ENCODE results near the gene MGAT4A. TPM values are rescaled to one million over a fixed set of nuclear protein-coding genes. Genes with fewer than 3 reads are reported as not detected.

The MGAT4A gene
- total and polyA plus RNA-seq, 2 donors (not counting 1 experiment from before 2014, with no cell fraction given) = 16.5 to 32.7 TPM

DNA sequence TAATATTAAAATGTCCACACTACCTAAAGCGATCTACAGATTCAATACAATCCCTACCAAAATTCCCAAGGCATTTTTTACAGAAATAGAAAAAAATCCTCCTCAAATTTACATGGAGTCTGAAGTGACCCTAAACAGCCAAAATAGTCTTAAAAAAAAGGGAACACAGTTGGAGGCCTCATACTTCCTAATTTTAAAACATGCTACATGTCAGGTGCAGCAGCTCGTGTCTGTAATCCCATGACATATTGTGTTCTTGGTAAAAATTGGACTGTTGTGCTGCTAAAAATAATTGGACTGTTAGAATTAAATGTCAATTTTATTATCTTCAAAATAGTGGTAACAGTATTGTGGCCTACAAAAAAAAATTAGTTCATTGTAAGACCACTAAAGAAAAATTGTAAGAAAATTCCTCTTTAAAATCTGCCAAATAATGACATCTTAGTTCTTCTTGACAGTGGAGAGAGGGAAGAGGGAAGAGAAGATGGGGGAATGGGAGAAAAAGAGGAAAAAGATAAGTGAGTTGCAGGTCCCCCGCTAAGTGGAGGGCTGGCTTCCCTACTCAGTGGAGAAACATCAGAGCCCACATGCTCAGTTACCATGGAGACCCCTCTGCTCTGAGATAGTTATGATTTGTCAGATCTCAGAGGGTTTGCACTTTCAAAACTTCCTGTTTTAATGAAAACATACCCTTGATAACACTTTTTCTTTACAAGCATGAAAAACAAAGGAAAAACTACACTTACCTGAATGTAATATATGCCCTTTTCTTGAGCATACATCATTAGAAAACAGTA is 76.0 kb downstream of the MGAT4A start:
- POLR2A ChIA-PET = no interaction called here
- Histone ChIP-seq H3K4me1 (ENCODE audit: control insufficient read depth in 2 of 2, insufficient read depth in 2 of 2, low read length in 2 of 2) (peaks cover 5 to 8% of the 10 kb centered on the region in 2 donors), H3K9ac (ENCODE audit: low read length) (no peak overlapping the region), H4K20me1 (ENCODE audit: control insufficient read depth, insufficient read depth, low read length, poor library complexity, severe bottlenecking) (no peaks in the 10 kb centered on the region), H3K79me2 (ENCODE audit: control insufficient read depth, insufficient read depth, low read length) (peaks cover 3% of the 10 kb centered on the region), H3K9me3 (ENCODE audit: control extremely low read depth in 1 of 3, control insufficient read depth in 2 of 3, insufficient read depth in 1 of 3, low read length in 2 of 3) (no peaks in the 10 kb centered on the region), H3K36me3 (replicated peaks in 1 of 2; ENCODE audit: control extremely low read depth in 1 of 2, control insufficient read depth in 1 of 2, extremely low read depth in 1 of 2, insufficient read depth in 2 of 2, low read length in 1 of 2) (no peaks in the 10 kb centered on the region), H3K4me3 (ENCODE audit: control extremely low read depth in 1 of 5, extremely low read depth in 1 of 5, insufficient read depth in 1 of 5, low read depth in 2 of 5, low read length in 4 of 5) (no peak overlapping the region), H3K27ac (ENCODE audit: low read length in 2 of 2) (peak overlapping the region in 1 of 2 donors; percentile 37), H3K4me2 (replicated peaks; ENCODE audit: low read depth, low read length, poor library complexity, severe bottlenecking) (no peak overlapping the region), H2AFZ (ENCODE audit: insufficient read depth, low read depth, low read length, poor library complexity, severe bottlenecking) (peak overlapping the region; percentile 3), H3K27me3 (replicated peaks in 1 of 4; ENCODE audit: control extremely low read depth in 1 of 4, control insufficient read depth in 3 of 4, insufficient read depth in 4 of 4, low read length in 3 of 4) (no peaks in the 10 kb centered on the region)
- CTCF ChIA-PET = no interaction called here
- Mint-ChIP-seq H3K9me3 (ENCODE audit: insufficient read depth) (no peaks in the 10 kb centered on the region), H3K27ac (peak overlapping the region; percentile 71), H3K4me1 (peaks cover 29% of the 10 kb centered on the region), H3K4me3 (peak overlapping the region; percentile 6), H3K27me3 (no peaks in the 10 kb centered on the region)
- intact Hi-C loops (cut with micrococcal nuclease) = loop anchor here (2.0 to 10.0 kb wide), 2 partner anchors 50 to 76 kb away; partner anchors contain the start of gene MGAT4A
- DNase-seq (peak; percentile 38), ATAC-seq (ENCODE audit: low read depth) (peak; percentile 68)
- no CpG with 5 or more reads among the region's 3 CpGs for WGBS (ENCODE audit: insufficient coverage)
- TF ChIP-seq EZH2 (IDR thresholded peaks at IDR 0.05; ENCODE audit: borderline replicate concordance, insufficient read depth, low read depth, low read length, poor library complexity, severe bottlenecking) = no peak
- TF ChIP-seq, protein P1, sequence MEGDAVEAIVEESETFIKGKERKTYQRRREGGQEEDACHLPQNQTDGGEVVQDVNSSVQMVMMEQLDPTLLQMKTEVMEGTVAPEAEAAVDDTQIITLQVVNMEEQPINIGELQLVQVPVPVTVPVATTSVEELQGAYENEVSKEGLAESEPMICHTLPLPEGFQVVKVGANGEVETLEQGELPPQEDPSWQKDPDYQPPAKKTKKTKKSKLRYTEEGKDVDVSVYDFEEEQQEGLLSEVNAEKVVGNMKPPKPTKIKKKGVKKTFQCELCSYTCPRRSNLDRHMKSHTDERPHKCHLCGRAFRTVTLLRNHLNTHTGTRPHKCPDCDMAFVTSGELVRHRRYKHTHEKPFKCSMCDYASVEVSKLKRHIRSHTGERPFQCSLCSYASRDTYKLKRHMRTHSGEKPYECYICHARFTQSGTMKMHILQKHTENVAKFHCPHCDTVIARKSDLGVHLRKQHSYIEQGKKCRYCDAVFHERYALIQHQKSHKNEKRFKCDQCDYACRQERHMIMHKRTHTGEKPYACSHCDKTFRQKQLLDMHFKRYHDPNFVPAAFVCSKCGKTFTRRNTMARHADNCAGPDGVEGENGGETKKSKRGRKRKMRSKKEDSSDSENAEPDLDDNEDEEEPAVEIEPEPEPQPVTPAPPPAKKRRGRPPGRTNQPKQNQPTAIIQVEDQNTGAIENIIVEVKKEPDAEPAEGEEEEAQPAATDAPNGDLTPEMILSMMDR (IDR thresholded peaks at IDR 0.05) = no peak

DNA sequence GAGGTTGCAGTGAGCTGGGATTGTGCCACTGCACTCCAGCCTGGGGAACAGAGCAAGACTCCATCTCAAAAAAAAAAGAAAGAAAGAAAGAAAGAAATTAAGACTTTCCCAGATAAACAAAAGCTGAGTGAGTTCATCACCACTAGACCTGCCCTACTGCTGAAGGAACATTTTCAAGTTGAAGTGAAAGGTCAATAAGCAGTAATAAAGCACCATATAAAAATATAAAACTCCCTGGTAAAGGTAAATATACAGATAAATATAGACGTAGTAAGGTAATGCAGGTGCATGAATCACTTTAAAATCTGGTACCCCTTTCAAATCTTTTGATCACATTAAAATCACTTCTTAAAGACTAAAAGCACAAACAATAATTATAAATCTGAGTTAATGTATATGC is 79.9 kb downstream of the MGAT4A start:
- Histone ChIP-seq H3K9ac (ENCODE audit: low read length) (no peak overlapping the region), H3K27me3 (replicated peaks in 1 of 4; ENCODE audit: control extremely low read depth in 1 of 4, control insufficient read depth in 3 of 4, insufficient read depth in 4 of 4, low read length in 3 of 4) (no peaks in the 10 kb centered on the region), H3K79me2 (ENCODE audit: control insufficient read depth, insufficient read depth, low read length) (peaks cover 5% of the 10 kb centered on the region), H3K4me2 (replicated peaks; ENCODE audit: low read depth, low read length, poor library complexity, severe bottlenecking) (no peak overlapping the region), H3K36me3 (replicated peaks in 1 of 2; ENCODE audit: control extremely low read depth in 1 of 2, control insufficient read depth in 1 of 2, extremely low read depth in 1 of 2, insufficient read depth in 2 of 2, low read length in 1 of 2) (no peaks in the 10 kb centered on the region), H3K4me1 (ENCODE audit: control insufficient read depth in 2 of 2, insufficient read depth in 2 of 2, low read length in 2 of 2) (peaks cover 5 to 8% of the 10 kb centered on the region in 2 donors), H2AFZ (ENCODE audit: insufficient read depth, low read depth, low read length, poor library complexity, severe bottlenecking) (no peak overlapping the region), H4K20me1 (ENCODE audit: control insufficient read depth, insufficient read depth, low read length, poor library complexity, severe bottlenecking) (no peaks in the 10 kb centered on the region), H3K4me3 (ENCODE audit: control extremely low read depth in 1 of 5, extremely low read depth in 1 of 5, insufficient read depth in 1 of 5, low read depth in 2 of 5, low read length in 4 of 5) (no peak overlapping the region), H3K9me3 (ENCODE audit: control extremely low read depth in 1 of 3, control insufficient read depth in 2 of 3, insufficient read depth in 1 of 3, low read length in 2 of 3) (no peaks in the 10 kb centered on the region), H3K27ac (ENCODE audit: low read length in 2 of 2) (no peak overlapping the region)
- Mint-ChIP-seq H3K27me3 (no peaks in the 10 kb centered on the region), H3K9me3 (ENCODE audit: insufficient read depth) (no peaks in the 10 kb centered on the region), H3K4me3 (no peak overlapping the region), H3K27ac (no peak overlapping the region), H3K4me1 (peaks cover 34% of the 10 kb centered on the region)
- ATAC-seq (ENCODE audit: low read depth) (no peak), DNase-seq (no peak)
- ChIA-PET CTCF (interaction anchor here (0.8 to 0.9 kb wide), 4 partner anchors 36 to 188 kb away, joined by 3 to 4 read pairs (median 4); no protein-coding TSS in a partner anchor), POLR2A (no interaction called here)
- intact Hi-C loops (cut with micrococcal nuclease) = loop anchor here (10.0 kb wide), 1 partner anchor 54 kb away; no protein-coding TSS in a partner anchor
- WGBS (ENCODE audit: insufficient coverage) = no CpG with 5 or more reads among the region's 1 CpG
- TF ChIP-seq EZH2 (IDR thresholded peaks at IDR 0.05; ENCODE audit: borderline replicate concordance, insufficient read depth, low read depth, low read length, poor library complexity, severe bottlenecking) = no peak
- TF ChIP-seq, protein P1 (IDR thresholded peaks at IDR 0.05) = no peak
